ENCODE results near the gene ACTA1. TPM values are rescaled to one million over a fixed set of nuclear protein-coding genes. Genes with fewer than 3 reads are reported as not detected.

The ACTA1 gene
- total and polyA plus RNA-seq, 2 of the 13 experiments (the other 11 are each of a cell fraction or from before 2014, with no cell fraction given) = 1.4 to 5.2 TPM

- FAIRE-seq = no peak
- ATAC-seq = no peak
- in situ Hi-C loops (cut with HindIII; ENCODE audit: extremely low pct_ligation_motif_present, low pct_unique_long_range_greater_than_20kb) = no loop called here
- 73% methylated on average over 5 of the region's 5 CpGs for WGBS (ENCODE audit: low lambda C conversion rate)
- ChIA-PET CTCF (ENCODE audit: low intra/inter-chr PET ratio, low total read pairs) (no interaction called here), POLR2A (no interaction called here)
- Histone ChIP-seq H3K4me3 (replicated peaks in 1 of 3; ENCODE audit: insufficient read depth in 1 of 3, low read depth in 2 of 3, low read length in 3 of 3) (no peak overlapping the region), H3K27ac (ENCODE audit: extremely low read length, insufficient read depth, low read length) (no peak overlapping the region), H3K27me3 (ENCODE audit: control insufficient read depth in 1 of 2, insufficient read depth in 2 of 2, low read length in 2 of 2) (no peaks in the 10 kb centered on the region), H3K79me2 (ENCODE audit: insufficient read depth, low read length) (no peaks in the 10 kb centered on the region), H3K4me1 (ENCODE audit: insufficient read depth, low read length) (no peaks in the 10 kb centered on the region), H3K36me3 (replicated peaks in 1 of 2; ENCODE audit: control insufficient read depth in 1 of 2, insufficient read depth in 2 of 2, low read length in 2 of 2) (peaks cover 3 to 25% of the 10 kb centered on the region in 2 experiments; a peak in 2 of 5 replicates), H4K20me1 (ENCODE audit: insufficient read depth, low read length) (no peaks in the 10 kb centered on the region), H2AFZ (ENCODE audit: low read length) (no peak overlapping the region), H3K4me2 (ENCODE audit: low read depth, low read length) (no peak overlapping the region), H3K9ac (ENCODE audit: insufficient read depth, low read depth, low read length) (no peak overlapping the region), H3K9me3 (ENCODE audit: low read length) (no peaks in the 10 kb centered on the region)
- DNase-seq (ENCODE audit: low spot score) = no peak
- intact Hi-C loops (cut with micrococcal nuclease; ENCODE audit: unreplicated experiment) = no loop called here
- no TSS peak for BruUV-seq (replicated peaks)
- TF ChIP-seq ZBTB38 (CRISPR knock-in tag; IDR thresholded peaks at IDR 0.05) (no peak), IRF2 (CRISPR knock-in tag; IDR thresholded peaks at IDR 0.05) (no peak), REL (CRISPR knock-in tag; conservative IDR thresholded peaks at IDR 0.05) (no peak), NR3C1 (CRISPR knock-in tag; IDR thresholded peaks at IDR 0.05) (no peak), SKIL (CRISPR knock-in tag; IDR thresholded peaks at IDR 0.05; ENCODE audit: borderline replicate concordance) (no peak)
These were observed 7.1 kb upstream of the ACTA1 start for GRCh38 chr1:229440851-229441537.

GRCh38 chr1:229438021-229438420, 4.1 kb upstream of the ACTA1 start:
- in situ Hi-C loops (cut with HindIII; ENCODE audit: extremely low pct_ligation_motif_present, low pct_unique_long_range_greater_than_20kb) = no loop called here
- H3K36me3 ChIP-seq (replicated peaks in 1 of 2; ENCODE audit: control insufficient read depth in 1 of 2, insufficient read depth in 2 of 2, low read length in 2 of 2) = peaks cover 3 to 8% of the 10 kb centered on the region in 2 experiments; a peak in 1 of 5 replicates
- H2AFZ ChIP-seq (ENCODE audit: low read length) = no peak overlapping the region
- no peaks in the 10 kb centered on the region for H3K9me3 ChIP-seq (ENCODE audit: low read length)
- H3K4me1 ChIP-seq (ENCODE audit: insufficient read depth, low read length) = no peaks in the 10 kb centered on the region
- no peaks in the 10 kb centered on the region for H4K20me1 ChIP-seq (ENCODE audit: insufficient read depth, low read length)
- BruUV-seq (replicated peaks) = no TSS peak
- H3K79me2 ChIP-seq (ENCODE audit: insufficient read depth, low read length) = no peaks in the 10 kb centered on the region
- H3K27ac ChIP-seq (ENCODE audit: extremely low read length, insufficient read depth, low read length) = no peak overlapping the region
- FAIRE-seq (no peak), DNase-seq (ENCODE audit: low spot score) (no peak), ATAC-seq (no peak)
- ChIA-PET CTCF (ENCODE audit: low intra/inter-chr PET ratio, low total read pairs) (no interaction called here), POLR2A (no interaction called here)
- H3K9ac ChIP-seq (ENCODE audit: insufficient read depth, low read depth, low read length) = no peak overlapping the region
- WGBS (ENCODE audit: low lambda C conversion rate) = 97% methylated on average over 3 of the region's 3 CpGs
- H3K4me3 ChIP-seq (replicated peaks in 1 of 3; ENCODE audit: insufficient read depth in 1 of 3, low read depth in 2 of 3, low read length in 3 of 3) = no peak overlapping the region
- intact Hi-C loops (cut with micrococcal nuclease; ENCODE audit: unreplicated experiment) = no loop called here
- H3K27me3 ChIP-seq (ENCODE audit: control insufficient read depth in 1 of 2, insufficient read depth in 2 of 2, low read length in 2 of 2) = peaks cover 0 to 10% of the 10 kb centered on the region in 2 experiments; a peak in 2 of 5 replicates
- no peak overlapping the region for H3K4me2 ChIP-seq (ENCODE audit: low read depth, low read length)
- TF ChIP-seq ZFP90 (CRISPR knock-in tag; IDR thresholded peaks at IDR 0.05; ENCODE audit: borderline replicate concordance) = no peak
- TF ChIP-seq NFIB (CRISPR knock-in tag; IDR thresholded peaks at IDR 0.05; ENCODE audit: borderline replicate concordance) = no peak
- no peak for TF ChIP-seq MYC (CRISPR knock-in tag; IDR thresholded peaks at IDR 0.05; ENCODE audit: borderline replicate concordance)
- no peak for TF ChIP-seq NFRKB (IDR thresholded peaks at IDR 0.05)
- TF ChIP-seq SNAPC2 (CRISPR knock-in tag; IDR thresholded peaks at IDR 0.05) = no peak
- TF ChIP-seq ATM (IDR thresholded peaks at IDR 0.05; ENCODE audit: borderline replicate concordance) = no peak
- TF ChIP-seq TIGD3 (CRISPR knock-in tag; IDR thresholded peaks at IDR 0.05; ENCODE audit: borderline replicate concordance) = no peak
- TF ChIP-seq KLF13 (CRISPR knock-in tag; IDR thresholded peaks at IDR 0.05) = no peak
- TF ChIP-seq CBX2 (IDR thresholded peaks at IDR 0.05; ENCODE audit: low read depth, low read length) = no peak
- no peak for TF ChIP-seq CBX2 (CRISPR knock-in tag; IDR thresholded peaks at IDR 0.05; ENCODE audit: low read depth)
- no peak for TF ChIP-seq EEA1 (CRISPR knock-in tag; IDR thresholded peaks at IDR 0.05; ENCODE audit: borderline replicate concordance)
- TF ChIP-seq SAP130 (CRISPR knock-in tag; IDR thresholded peaks at IDR 0.05; ENCODE audit: low read depth) = no peak
